ENCODE data around the gene SOX1.

DNA sequence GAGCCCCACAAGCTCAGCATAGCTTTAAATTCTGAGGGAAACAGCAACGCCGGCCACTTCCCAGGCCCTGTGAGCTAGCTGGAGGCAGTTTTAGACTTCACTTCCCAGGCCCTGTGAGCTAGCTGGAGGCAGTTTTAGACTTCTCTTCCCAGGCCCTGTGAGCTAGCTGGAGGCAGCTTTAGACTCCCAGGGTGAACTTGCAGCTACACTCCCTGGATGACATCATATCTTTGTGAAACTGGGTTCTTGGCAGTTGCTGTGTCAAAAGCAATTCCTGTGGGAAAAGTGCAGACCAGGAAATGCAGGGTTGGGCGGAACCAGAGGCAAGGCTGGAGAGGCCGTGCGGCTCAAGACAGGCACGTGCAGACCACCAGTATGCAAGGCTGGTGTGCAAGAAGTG lies 12.7 kb downstream of the SOX1 start:
- TF ChIP-seq CHD1 (IDR thresholded peaks at IDR 0.05; ENCODE audit: low read length), result no peak
- no peak for TF ChIP-seq NRF1 (conservative IDR thresholded peaks at IDR 0.05 in 1 of 2, IDR thresholded peaks at IDR 0.05 in 1 of 2)
- no peak for TF ChIP-seq ZC3H11A (IDR thresholded peaks at IDR 0.05; ENCODE audit: low read depth, low read length)
- no peak for TF ChIP-seq USF1 (CRISPR knock-in tag; IDR thresholded peaks at IDR 0.05)
- TF ChIP-seq, protein P1, sequence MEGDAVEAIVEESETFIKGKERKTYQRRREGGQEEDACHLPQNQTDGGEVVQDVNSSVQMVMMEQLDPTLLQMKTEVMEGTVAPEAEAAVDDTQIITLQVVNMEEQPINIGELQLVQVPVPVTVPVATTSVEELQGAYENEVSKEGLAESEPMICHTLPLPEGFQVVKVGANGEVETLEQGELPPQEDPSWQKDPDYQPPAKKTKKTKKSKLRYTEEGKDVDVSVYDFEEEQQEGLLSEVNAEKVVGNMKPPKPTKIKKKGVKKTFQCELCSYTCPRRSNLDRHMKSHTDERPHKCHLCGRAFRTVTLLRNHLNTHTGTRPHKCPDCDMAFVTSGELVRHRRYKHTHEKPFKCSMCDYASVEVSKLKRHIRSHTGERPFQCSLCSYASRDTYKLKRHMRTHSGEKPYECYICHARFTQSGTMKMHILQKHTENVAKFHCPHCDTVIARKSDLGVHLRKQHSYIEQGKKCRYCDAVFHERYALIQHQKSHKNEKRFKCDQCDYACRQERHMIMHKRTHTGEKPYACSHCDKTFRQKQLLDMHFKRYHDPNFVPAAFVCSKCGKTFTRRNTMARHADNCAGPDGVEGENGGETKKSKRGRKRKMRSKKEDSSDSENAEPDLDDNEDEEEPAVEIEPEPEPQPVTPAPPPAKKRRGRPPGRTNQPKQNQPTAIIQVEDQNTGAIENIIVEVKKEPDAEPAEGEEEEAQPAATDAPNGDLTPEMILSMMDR (IDR thresholded peaks at IDR 0.05 in 2 of 3, conservative IDR thresholded peaks at IDR 0.05 in 1 of 3; ENCODE audit: insufficient read depth in 2 of 3, low read depth in 1 of 3, low read length in 3 of 3), result no peak
- no peak for TF ChIP-seq KLF13 (tag; IDR thresholded peaks at IDR 0.05; ENCODE audit: borderline replicate concordance, low read depth)
- TF ChIP-seq POLR2AphosphoS5 (IDR thresholded peaks at IDR 0.05; ENCODE audit: control insufficient read depth, insufficient read depth, low read depth, low read length), result no peak
- TF ChIP-seq POLR2A (conservative IDR thresholded peaks at IDR 0.05), result no peak

All from K562 (cell line).